HG02763 (cell line): ENCODE results near the gene CPT1A.

Experiments
- ATAC-seq: cut with Tn5 transposase; IDR thresholded peaks from one replicate; pipeline ENCODE4 v1.9.1; 2021; ENCODE audit warnings: mild to moderate bottlenecking, moderate library complexity; ENCODE audit not compliant: unreplicated experiment

CPT1A gene

DNA sequence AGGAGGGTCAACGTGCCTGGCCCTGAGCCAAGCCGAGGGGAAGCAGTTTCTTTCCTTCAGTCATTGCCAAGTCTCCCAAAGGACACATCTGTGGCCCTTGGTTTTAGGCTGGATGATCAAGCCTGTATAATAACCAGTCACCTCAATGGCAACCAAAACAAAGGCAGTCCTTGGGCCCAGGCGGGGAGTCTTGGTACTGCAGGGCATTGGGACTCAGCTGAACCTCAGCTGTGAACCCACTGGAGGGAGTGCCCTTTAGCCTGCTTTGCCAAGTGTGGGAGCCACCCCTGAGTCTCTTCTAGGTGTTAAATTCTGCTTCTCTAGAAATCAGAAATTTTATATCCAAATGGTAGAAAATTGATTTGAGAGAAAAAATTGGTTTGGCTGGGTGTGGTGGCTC, 36.9 kb downstream of the CPT1A start:
- no peak for ATAC-seq

DNA sequence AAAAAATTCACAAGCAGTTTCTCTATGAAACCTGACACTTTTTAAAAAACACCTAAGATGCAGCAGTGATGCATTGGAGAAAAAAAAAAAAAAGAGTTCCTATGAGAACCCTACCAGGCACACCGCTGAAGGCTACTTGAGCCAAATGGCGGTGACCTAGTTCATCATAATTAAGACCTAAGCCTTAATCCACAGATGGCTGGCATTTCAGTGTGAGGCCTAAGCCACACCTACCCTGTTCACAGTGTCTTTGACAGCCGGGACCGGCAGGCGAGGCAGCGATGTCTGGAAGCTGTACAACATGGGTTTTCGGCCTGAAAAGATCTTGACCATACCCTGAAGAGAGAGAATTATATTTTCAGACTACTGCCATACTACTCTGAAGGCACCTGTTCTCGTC, 38.0 kb downstream of the CPT1A start:
- no peak for ATAC-seq

DNA sequence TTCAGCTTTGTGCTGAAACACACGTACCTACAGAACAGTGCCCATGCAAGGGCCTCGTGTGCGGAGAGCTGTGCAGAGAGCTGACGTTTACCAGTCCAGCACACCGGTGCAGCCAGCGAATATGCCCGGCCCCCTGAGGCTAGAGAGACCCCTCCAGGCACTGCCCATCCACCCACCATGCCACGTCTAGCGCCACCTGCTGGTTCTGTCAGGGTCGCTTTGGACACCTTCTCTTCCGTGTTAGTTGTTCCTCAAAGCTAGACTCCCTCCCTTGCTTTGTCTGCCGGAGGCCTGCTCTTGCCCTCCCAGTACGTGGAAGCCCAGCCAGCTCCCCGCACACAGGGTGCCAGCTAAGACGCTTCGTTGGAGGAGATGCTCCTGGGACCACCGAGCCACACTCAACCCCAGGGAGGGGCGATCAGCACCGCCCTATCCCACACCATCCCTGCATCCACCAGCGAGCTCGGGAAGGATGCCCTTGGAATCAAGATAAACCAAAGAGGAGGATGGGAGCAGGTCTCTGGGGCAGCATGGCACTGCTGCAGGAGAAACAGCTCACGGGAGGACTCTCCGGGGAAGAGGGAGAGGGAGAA, 43.4 kb downstream of the CPT1A start:
- ATAC-seq: no peak

DNA sequence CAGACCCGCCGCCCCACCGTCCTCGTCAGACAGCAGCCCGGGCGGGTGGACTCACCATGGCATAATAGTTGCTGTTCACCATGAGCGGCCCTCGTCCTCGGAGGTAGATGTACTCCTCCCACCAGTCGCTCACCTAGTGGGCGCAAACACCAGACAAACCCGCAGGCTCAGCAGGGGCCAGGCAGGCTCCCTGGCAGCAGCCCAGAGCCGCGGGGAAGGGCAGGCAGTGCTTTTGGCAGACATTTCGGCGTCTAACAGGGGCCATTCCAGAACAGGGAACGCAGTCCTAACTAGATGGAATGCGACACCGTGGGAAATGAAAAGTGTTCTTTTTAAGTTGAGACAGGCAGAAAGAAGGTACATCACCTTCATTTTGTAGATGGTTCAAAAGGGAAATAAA, 44.9 kb downstream of the CPT1A start:
- ATAC-seq: no peak

DNA sequence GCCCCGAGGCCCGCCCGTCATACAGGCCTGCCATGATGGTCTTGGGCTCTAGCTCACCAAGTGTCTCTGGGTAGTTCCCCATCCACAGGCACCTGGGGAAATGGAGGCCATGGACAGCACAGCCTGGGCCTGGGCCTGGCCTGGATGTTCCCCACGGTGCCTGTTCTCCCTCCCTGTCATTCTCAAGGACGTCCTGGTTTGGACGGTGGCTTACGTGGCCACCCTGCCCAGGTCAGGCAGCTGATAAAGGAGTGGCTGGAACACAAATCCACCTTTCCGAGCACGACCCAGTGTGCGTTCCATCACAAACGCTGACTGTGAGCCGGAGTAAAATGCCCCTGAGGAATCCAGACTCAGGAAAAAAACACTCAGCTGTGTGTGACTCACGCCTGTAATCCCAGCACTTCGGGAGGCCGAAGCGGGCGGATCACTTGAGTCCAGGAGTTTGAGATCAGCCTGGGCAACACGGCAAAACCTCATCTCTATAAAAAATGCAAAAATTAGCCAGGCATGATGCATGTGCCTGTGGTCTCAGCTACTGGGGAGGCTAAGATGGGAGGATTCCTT, 49.2 kb downstream of the CPT1A start:
- ATAC-seq: no peak

DNA sequence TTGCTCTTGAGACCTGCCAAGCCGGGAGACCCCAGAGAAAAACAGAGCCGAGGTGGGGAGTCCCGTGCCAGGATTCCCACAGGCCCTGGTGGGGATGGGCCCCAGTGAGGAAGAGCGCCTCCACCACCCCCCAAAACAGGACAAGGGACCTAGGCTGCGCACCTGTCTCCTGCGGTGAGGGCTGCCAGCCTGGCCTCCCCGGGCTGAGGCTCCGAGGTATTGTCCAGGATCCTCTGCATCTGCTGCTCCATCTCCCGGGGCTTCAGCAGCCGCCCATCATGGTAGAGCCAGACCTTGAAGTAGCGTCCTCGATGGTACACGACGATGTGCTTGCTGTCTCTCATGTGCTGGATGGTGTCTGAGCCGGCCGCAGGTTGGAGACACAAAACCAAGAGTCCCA, 57.1 kb downstream of the CPT1A start:
- ATAC-seq: no peak

DNA sequence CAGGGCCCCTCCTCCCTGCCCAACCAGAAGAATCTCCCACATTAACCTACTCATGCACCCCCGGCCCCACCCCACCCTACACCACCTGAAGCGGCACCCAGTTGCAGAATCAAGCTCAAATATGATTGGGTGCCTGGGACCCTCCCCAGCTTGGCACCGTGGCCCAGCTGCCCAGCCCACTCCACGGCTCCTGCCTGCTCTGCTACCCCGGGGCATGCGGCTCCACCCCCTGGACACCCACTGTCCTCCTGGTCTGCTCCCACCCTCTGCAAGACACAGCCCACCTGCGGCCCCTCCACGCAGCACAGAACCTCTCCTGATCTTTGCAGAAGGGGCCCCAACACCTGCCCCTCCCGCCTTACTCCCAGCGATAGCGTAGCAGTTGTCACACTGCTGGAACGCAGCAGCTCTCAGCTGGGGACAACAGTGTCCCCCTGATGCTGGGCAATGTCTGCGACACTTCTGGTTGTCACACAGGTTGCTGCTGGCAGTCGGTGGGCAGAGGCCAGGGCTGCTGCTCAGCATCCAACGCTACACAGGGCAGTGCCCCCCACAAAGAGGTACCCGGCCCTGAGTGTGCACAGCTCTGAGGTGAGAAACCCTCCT, 58.4 kb downstream of the CPT1A start:
- no peak for ATAC-seq

DNA sequence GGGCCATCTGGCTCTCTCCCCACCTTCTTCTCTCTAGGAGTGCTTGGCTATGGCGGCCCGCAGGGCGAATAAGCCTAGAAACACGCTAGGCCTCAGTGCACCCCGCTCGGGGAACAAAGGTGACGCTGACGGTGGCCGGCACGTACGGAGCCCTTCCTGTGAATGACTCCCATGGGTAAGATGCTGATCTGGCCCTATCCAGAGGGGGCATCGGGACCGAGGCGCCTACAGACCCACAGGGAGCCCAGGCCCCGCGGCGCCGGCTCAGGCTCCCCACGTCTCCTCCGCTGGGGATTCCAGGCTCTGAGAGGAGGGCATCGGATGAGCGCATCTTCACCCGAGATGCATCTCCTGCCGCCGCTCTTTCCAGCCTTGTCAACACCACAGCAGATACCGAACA, 59.0 kb downstream of the CPT1A start:
- ATAC-seq: no peak

DNA sequence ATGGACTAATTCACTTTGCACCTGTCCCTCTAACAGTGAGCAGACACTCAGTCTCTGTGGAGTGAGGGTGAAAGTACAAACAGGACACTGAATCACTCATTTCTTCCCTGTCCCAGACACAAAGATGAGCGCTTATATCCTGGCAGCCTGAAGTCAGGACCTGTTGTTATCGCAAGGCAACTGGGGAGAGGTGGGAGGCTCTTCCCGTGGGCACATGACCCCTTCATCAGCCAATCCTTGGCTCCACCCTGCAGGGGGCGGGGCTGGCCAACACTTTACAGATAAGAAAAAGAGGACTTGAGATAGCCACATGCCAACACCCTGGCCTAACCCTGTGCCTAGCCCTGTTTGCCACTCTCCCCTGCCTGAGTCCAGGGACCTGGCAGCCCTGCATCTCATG, 60.9 kb downstream of the CPT1A start:
- ATAC-seq: no peak

DNA sequence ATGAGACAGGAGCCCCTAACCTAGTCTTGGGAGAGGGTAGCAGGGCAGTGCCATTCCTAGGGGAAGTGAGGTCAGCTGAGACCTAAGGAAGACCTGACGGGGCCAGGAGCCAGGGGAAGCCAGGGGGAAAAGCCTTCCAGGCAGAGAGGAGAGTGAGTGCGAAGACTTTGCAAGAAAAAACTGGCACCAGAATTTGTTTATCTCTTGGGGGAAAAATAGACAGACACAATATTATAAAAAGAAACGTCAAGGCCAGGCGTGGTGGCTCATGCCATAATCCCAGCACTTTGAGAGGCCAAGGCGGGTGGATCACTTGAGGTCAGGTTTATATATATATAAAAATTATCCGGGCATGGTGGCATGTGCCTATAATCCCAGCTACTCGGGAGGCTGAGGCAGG, 63.5 kb downstream of the CPT1A start:
- ATAC-seq: no peak

DNA sequence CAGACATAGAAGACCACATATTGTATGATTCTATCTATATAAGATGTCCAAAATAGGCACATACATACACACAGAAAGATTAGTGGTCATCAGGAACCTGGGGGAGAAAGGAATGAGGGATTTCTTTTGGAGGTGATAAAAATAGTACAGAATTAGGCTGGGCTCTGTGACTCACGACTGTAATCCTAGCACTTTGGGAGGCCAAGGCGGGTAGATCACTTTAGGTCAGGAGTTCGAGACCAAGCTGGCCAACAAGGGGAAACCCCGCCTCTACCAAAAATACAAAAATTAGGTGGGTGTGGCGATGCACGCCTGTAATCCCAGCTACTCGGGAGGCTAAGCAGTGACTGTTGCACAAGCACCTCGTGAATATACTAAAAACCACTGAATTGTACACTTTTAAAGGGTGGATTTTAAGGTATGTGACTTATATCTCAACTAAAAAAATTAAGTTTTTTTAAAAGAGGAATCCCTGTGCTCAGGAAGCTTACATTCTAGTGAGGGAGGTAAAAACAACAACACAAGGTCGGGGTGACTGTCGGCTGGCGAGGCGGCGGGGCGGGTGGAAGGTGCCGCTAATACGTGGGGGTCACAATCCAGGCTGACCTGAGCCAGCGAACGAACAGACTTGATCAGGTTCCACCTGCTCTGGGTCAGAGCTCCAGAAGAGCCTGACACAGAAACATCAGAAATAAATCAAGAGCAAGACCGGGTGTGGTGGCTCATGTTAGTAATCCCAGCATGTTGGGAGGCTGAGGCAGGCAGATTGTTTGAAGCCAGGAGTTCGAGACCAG, 65.1 kb downstream of the CPT1A start:
- ATAC-seq: no peak

DNA sequence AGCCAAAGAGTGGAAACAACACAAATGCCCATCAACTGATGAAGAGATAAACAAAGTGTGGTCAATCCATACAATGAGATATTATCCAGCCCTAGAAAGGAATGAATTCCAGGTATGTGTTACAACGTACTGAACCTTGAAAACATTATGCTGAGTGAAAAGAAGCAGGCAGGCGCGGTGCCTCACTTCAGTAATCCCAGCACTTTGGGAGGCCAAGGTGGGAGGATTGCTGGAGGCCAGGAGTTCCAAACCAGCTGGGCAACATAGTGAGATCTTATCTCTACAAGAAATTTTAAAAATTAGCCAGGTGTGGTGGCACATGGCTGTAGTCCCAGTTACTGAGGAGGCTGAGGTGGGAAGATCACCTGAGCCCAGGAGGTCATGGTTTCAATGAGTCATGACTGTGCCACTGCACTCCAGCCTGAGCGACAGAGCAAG, 65.7 kb downstream of the CPT1A start:
- no peak for ATAC-seq

DNA sequence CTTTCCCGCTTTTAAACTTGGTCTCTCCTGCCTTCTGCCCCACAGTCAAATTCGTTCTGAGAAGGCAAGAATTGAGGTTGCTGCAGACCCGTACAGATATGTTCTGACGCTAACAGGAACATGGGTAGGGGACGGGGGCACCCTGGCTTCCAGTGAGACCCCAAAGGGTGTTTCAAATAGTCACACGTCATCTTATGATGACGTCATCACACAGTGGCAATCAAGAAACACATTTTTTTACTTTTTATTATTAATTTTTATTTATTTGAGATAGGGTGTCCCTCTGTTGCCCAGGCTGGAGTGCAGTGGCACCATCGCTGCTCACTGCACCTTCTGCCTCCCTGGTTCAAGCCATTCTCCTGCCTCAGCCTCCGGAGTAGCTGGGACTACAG, 67.5 kb downstream of the CPT1A start:
- no peak for ATAC-seq

DNA sequence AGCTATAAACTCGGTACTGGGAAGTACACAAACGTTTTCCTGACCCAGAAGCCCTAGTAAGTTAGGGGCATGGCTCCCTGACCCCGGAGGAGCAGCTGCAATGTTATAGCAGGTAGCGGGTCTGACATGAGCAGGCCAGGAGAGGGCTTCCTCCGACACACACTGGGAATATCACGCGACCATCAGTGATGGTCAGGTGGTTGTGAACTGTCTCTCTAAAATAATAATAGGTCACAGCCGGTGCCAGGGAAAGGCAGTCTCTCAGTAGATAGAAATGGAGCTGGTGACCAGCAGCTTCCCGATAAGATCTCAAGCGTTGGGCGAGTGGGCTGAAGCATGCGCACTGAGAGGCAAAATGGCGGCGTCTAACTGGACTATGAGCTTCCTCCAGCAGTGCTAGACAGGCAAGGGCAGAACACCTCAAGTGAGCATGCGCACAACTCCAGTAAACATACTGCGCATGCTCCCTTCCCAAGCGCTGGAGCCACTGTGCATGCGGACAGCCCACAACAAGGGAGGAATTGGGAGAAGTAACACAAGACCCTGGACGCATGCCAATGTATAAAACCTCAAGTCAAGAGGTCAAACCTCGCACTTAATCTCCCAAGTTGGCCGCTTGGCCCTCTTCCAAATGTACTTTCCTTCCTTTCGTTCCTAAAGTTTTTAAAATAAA, 68.1 kb downstream of the CPT1A start:
- no peak for ATAC-seq

DNA sequence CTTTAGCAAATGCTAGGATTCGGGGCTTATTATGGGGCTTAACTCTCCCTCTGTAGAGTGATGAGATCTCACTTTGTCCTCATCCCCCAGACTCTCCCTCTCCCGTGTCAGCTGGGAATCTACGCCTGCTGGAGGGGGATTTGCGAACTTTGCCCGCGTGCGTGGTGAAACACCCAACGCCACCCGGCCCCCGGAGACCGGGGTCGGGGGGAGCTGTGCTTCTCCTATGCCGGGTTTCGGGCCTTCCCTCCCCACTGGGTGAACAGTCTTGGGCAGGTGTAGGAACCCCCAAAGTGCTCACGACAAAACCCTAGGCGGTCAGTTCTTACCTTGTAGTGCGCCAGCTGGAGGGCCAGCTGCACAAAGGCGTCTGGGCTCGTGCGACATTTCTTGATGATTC, 68.8 kb downstream of the CPT1A start:
- no peak for ATAC-seq

DNA sequence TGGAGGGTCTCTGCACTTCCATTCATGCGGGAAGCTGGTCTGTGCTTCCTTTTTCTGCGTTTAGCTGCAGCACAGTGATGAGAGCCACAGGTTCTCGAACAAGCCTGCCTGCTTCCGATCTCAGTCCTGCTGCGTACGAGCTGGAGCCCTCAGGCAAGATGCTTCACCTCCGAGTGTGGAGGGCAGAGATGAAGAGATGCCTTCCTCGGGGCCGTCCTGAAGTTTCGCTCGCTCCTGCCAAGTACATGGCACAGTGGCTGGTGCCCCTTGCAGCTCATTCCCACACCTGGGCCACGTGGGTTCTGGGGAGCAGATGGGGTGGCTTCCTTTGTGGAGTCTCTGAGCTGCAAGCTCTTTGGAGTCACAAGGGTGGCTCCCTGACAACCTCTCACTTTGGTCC, 70.9 kb downstream of the CPT1A start:
- ATAC-seq: no peak

DNA sequence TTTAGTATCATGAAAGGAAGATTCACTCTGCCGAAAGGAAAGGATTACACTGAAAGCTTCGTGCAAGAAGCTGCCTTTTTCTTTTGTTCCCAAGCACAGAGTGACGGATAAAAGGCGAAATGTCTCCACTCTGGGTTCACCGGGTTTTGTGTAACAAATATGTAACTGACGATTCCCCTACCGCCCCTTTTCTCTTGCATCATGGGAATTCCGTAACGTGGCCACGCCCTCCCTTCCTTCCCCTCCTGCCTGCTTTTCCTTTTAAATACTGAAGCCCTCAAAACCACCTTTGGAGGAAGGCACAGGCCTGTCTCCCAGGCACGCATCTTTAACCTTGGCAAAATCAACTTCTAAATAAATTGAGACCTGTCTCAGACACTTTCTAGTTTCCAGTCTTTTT, 74.0 kb downstream of the CPT1A start:
- no peak for ATAC-seq

DNA sequence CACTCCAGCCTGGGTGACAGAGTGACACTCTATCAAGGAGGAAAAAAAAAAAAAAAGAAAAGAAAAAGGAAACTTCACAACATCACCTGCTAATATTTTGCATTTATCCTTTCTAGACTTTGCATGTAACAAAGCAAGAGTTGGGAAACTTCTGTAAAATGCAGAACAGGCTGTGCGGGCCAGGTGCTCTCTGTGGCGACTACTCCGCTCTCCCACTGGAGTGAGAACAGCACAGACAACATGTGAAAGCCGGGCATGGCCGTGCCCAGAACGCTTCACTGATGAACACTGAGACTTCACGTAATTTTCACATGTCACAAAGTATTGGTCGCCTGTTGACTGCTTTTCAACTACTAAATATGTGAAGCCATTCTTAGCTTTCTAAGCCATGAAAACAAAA, 74.9 kb downstream of the CPT1A start:
- ATAC-seq: no peak

DNA sequence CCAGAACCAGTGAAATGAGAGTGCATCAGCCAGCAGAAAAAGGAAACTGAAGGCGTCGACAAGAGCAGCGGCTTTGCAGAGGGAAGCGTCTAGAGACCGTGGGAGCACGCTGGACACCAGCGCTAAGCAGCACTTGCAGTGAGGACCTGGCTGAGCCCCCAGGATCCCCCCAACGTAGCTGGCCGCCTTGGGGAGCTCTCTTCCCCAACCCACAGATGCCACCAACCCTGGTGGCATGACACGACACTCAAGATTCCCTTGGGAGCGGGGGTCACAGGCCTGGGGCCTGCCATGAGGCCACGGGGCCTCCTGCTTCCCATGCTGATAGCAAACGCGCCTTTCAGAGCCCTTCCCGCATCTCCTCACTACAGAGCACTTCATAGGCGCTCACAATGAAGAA, 77.0 kb downstream of the CPT1A start:
- ATAC-seq: no peak

DNA sequence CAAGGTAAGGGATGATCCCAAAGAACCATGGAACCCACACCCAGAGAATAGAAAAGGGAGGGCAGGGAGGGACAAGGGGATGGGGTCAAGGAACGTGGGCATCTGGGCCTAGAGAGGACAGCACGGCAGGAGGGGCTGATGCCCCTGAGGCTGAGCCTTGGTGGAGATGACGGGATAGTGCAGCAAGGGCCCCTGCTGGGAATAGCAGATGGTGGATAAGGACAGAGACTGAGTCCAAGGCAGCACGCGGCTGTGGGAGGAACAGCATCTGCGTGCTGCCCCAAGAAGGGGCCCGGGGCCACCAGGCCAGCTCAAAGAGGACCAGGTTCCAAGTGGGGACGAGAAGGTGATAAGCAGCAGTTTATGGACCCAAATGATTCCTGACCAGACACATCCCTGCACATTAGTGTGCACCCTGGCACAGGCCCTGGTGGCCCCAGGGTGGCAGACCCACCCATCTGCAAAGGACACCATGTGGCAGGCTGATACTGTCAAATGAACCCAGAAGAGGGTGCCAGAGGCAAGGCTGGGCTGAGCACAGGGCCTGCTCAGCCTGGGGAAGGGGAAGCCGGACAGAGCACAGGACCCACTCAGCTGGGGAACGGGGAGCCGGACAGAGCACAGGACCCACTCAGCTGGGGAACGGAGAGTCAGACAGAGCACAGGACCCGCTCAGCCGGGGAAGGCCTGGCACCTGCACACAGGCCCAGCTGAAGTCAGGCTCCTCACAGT, 77.6 kb downstream of the CPT1A start:
- no peak for ATAC-seq

DNA sequence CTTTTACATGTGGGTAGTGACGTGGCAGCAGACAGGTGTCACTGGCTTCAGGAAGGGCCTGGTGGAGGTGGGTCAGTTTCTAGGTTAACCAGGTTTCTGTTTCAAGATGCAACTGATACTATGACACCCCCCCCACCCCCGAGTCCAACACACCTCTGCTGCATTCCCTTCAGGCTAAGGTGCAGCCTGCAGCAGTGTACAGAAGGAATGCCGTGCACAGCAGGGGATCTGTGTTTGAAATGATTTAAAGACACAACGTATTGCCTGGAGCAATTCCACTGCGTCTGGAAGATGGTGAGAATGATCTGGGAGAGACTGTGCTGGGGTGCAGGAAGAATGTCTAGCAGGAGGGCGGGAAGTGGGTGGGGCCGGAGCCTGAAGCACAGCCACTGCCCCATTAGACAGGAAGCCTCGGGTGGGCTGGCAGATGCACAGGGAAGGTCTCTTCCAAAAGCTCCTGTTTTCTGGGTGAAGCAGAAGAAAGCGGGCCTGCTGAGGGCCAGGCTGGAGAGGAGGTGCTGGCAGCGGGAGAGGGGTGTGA, 78.5 kb downstream of the CPT1A start:
- no peak for ATAC-seq
